A549 (cell line): ENCODE results near the gene APCDD1L. TPM values are rescaled to one million over a fixed set of nuclear protein-coding genes. Genes with fewer than 3 reads are reported as not detected.

Experiments used
- ATAC-seq, 2 experiments: fragments of 200-7000 bp in 1 of 2; fragments of >200 bp in 1 of 2; cut with Nextera tagmentation in 1 of 2; cut with Tn5 transposase in 1 of 2; 3 replicates each; pipeline versions ENCODE4 v1.8.0 to v1.9.1; 2018 to 2020; ENCODE audit warnings: mild to moderate bottlenecking in 1 of 2, moderate library complexity in 1 of 2
- CTCF ChIA-PET: fragments of 300-600 bp; sonication (Branson Sonifier 250); formaldehyde crosslinking; extraction: SDS; loops from one replicate; lab custom pipeline; 2021; ENCODE audit warnings: antibody characterized with exemption, inconsistent platforms; lab: Yijun Ruan, JAX
- POLR2A ChIA-PET: fragments of 350-600 bp; formaldehyde crosslinking; extraction: SDS; loops from one replicate; lab custom pipeline; 2021; ENCODE audit warnings: antibody characterized with exemption, inconsistent platforms; lab: Yijun Ruan, JAX
- DNase-seq, 2 experiments: peaks; one replicate each; pipeline versions ENCODE4 v3.0.0 to v3.0.0-alpha.2; 2011 to 2016; ENCODE audit warnings: low read depth in 1 of 2, low spot score in 1 of 2
- FAIRE-seq: peaks from 2 replicates; lab custom pipeline; 2011; peaks lifted over from hg19 to GRCh38; lab: Jason Lieb, UNC
- H3K27ac ChIP-seq, 2 experiments: fragments of >200 bp; sonication (Bioruptor Twin); formaldehyde crosslinking; 3 replicates each; pipeline ENCODE4 v1.5.1; 2016 to 2017
- H3K4me1 ChIP-seq: fragments of >200 bp; sonication (Bioruptor Twin); formaldehyde crosslinking; 3 replicates; pipeline ENCODE4 v1.6.1; 2016
- H3K4me2 ChIP-seq: fragments of >200 bp; sonication (Bioruptor Twin); formaldehyde crosslinking; 3 replicates; pipeline ENCODE4 v1.6.1; 2016
- H3K4me3 ChIP-seq: fragments of >200 bp; sonication (Bioruptor Twin); formaldehyde crosslinking; 3 replicates; pipeline ENCODE4 v1.5.1; 2016
- H3K9me3 ChIP-seq: fragments of >200 bp; sonication (Bioruptor Twin); formaldehyde crosslinking; 3 replicates; pipeline ENCODE4 v1.6.1; 2016
- BHLHE40 ChIP-seq: IDR thresholded peaks from 2 replicates; pipeline ENCODE4 v1.6.1; 2012; ENCODE audit warnings: low read depth, low read length, inconsistent platforms
- CEBPB ChIP-seq, 2 experiments: fragments of >200 bp in 1 of 2; sonication (Bioruptor Twin) in 1 of 2; formaldehyde crosslinking in 1 of 2; IDR thresholded peaks; 2 replicates each; pipeline ENCODE4 v1.6.1; 2012 to 2016
- CHD2 ChIP-seq: fragments of 150-350 bp; IDR thresholded peaks from 2 replicates; pipeline ENCODE4 v1.6.1; 2014; ENCODE audit warnings: low read length; ENCODE audit not compliant: partially characterized antibody
- EHF ChIP-seq: fragments of 250-450 bp; sonication (Bioruptor Pico); IDR thresholded peaks from 2 replicates; pipeline ENCODE4 v1.5.0; 2020; ENCODE audit warnings: mild to moderate bottlenecking
- FOSL2 ChIP-seq, 2 experiments: fragments of 450-650 bp in 1 of 2; fragments of >200 bp in 1 of 2; sonication (Bioruptor Twin) in 1 of 2; formaldehyde crosslinking; IDR thresholded peaks; 2 replicates each; pipeline versions ENCODE4 v1.5.0 to v1.6.1; 2016 to 2020; ENCODE audit warnings: mild to moderate bottlenecking in 1 of 2, moderate library complexity in 1 of 2
- HOXA7 ChIP-seq: fragments of 250-450 bp; sonication (Bioruptor Pico); IDR thresholded peaks from 2 replicates; pipeline ENCODE4 v1.5.0; 2020; ENCODE audit warnings: mild to moderate bottlenecking, moderate library complexity
- KDM5A ChIP-seq: fragments of 200-600 bp; sonication (generic); IDR thresholded peaks from 2 replicates; pipeline ENCODE4 v1.6.1; 2016; ENCODE audit warnings: antibody characterized with exemption, mild to moderate bottlenecking
- NFE2L2 ChIP-seq: fragments of 150-350 bp; conservative IDR thresholded peaks from 2 replicates; pipeline ENCODE4 v1.6.1; 2014; ENCODE audit warnings: low read length
- NPAS2 ChIP-seq: fragments of 250-450 bp; sonication (Bioruptor Pico); IDR thresholded peaks from 2 replicates; pipeline ENCODE4 v1.8.0; 2022; ENCODE audit warnings: mild to moderate bottlenecking, moderate library complexity, borderline replicate concordance
- RAD21 ChIP-seq, 2 experiments: fragments of >200 bp in 1 of 2; sonication (Bioruptor Twin) in 1 of 2; formaldehyde crosslinking in 1 of 2; IDR thresholded peaks in 1 of 2; conservative IDR thresholded peaks in 1 of 2; 2 replicates in 1 of 2; 3 replicates in 1 of 2; pipeline ENCODE4 v1.6.1; 2012 to 2018; ENCODE audit warnings: inconsistent platforms in 1 of 2
- RFX5 ChIP-seq: fragments of 450-650 bp; IDR thresholded peaks from 2 replicates; pipeline ENCODE4 v1.7.1; 2014; ENCODE audit warnings: antibody characterized with exemption, mild to moderate bottlenecking, moderate library complexity
- SMC3 ChIP-seq: fragments of >200 bp; sonication (Bioruptor Twin); formaldehyde crosslinking; IDR thresholded peaks from 3 replicates; pipeline ENCODE4 v1.6.1; 2018; ENCODE audit warnings: inconsistent platforms
- SREBF2 ChIP-seq: fragments of 450-650 bp; IDR thresholded peaks from 2 replicates; pipeline ENCODE4 v1.6.1; 2014; ENCODE audit warnings: mild to moderate bottlenecking, moderate library complexity
- ZFP36 ChIP-seq: fragments of 450-650 bp; IDR thresholded peaks from 2 replicates; pipeline ENCODE4 v1.6.1; 2014; ENCODE audit warnings: borderline replicate concordance; ENCODE audit not compliant: partially characterized antibody
- WGBS: methylation state at CpG from one replicate; pipeline ENCODE4 v1.1.6; 2017; ENCODE audit errors: missing lambda C conversion rate; 5-methylcytosine and 5-hydroxymethylcytosine counted together
- polyA plus RNA-seq, 4 experiments: library from polyadenylated mRNA; depleted of rRNA in 3 of 4; stranded (reverse); fragments of >200 nt; fragmentation: RNase III in 1 of 4; extraction: RNeasy Plus Mini Kit Qiagen cat#74134 plus additional on column Dnase treatment in 1 of 4; gene quantifications; 2 replicates in 3 of 4; 3 replicates in 1 of 4; pipeline ENCODE4 v1.2.3, GENCODE V29; 2011 to 2017
- TF ChIP-seq, protein P1 (sequence below): fragments of 150-350 bp; IDR thresholded peaks from 2 replicates; pipeline ENCODE4 v1.6.1; 2014; ENCODE audit warnings: low read depth, mild to moderate bottlenecking, low read length

APCDD1L gene
- polyA plus RNA-seq, 2 of the 4 experiments (the other 2 are of a cell fraction) = not detected

DNA sequence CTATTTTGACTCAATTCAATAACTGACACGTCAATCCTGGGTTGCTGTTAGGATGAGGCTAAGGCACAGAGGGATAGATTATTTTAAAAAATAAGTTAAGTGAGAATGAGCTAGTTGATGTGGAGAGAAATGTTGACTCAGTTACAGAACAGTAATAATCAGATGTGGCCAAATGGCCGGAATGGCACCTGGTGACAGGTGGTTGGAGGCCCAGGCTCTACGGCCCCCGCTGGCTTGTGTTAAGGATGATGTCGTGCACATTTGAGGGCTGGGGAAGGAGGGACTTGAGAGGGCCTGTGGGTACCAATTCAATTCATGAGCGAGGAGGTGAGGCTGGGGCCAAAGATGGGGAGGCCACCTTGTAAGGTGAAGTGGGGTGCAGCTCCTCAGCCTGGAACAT, 31.7 kb downstream of the APCDD1L start:
- H3K9me3 ChIP-seq = peaks cover 59% of the 10 kb centered on the region
- POLR2A ChIA-PET = interaction anchor here (0.5 kb wide), 1 partner anchor 169 kb away, joined by 3 read pairs; no protein-coding TSS in a partner anchor
- H3K27ac ChIP-seq = no peak overlapping the region
- ATAC-seq (no peak), DNase-seq (no peak), FAIRE-seq (no peak)
- no peak overlapping the region for H3K4me2 ChIP-seq
- WGBS = 16% methylated on average over 6 of the region's 6 CpGs
- TF ChIP-seq, protein P1, sequence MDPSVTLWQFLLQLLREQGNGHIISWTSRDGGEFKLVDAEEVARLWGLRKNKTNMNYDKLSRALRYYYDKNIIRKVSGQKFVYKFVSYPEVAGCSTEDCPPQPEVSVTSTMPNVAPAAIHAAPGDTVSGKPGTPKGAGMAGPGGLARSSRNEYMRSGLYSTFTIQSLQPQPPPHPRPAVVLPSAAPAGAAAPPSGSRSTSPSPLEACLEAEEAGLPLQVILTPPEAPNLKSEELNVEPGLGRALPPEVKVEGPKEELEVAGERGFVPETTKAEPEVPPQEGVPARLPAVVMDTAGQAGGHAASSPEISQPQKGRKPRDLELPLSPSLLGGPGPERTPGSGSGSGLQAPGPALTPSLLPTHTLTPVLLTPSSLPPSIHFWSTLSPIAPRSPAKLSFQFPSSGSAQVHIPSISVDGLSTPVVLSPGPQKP = no peak
- TF ChIP-seq ZFP36 (no peak), RFX5 (no peak), EHF (no peak), HOXA7 (CRISPR knock-in tag) (no peak), KDM5A (no peak), SMC3 (no peak), NPAS2 (no peak), NFE2L2 (no peak)
- TF ChIP-seq, all 56 proteins: peak for 0
- Histone ChIP-seq H3K4me3 (no peak overlapping the region), H3K4me1 (no peaks in the 10 kb centered on the region)
- CTCF ChIA-PET = no interaction called here

DNA sequence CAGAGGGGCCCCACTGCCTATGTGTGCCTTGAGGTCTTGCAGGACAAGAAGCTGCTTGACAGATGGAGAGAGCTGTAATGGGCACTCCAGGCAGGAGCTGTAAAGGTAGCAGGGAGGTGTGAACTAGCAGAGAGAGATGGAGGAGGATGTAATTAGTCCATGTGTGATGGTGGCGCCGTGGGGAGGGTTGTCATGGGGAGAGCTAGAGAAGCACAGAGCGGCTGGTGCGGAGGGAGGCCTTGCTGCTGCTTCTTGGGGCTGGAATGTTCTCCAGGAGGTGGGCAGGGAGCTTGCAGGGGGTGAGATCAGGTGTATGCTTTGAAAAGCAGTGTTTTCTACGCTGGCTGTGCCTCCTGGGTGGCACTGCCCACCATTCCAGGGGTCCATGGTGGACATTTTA, 32.1 kb downstream of the APCDD1L start:
- Histone ChIP-seq H3K4me2 (no peak overlapping the region), H3K4me3 (no peak overlapping the region), H3K9me3 (peaks cover 59% of the 10 kb centered on the region), H3K4me1 (no peaks in the 10 kb centered on the region), H3K27ac (no peak overlapping the region)
- POLR2A ChIA-PET = no interaction called here
- no peak for TF ChIP-seq RFX5
- ATAC-seq (no peak), FAIRE-seq (no peak), DNase-seq (no peak)
- WGBS = 39% methylated on average over 5 of the region's 5 CpGs
- CTCF ChIA-PET = interaction anchor here (0.6 kb wide), 1 partner anchor 44 kb away, joined by 3 read pairs; no protein-coding TSS in a partner anchor

DNA sequence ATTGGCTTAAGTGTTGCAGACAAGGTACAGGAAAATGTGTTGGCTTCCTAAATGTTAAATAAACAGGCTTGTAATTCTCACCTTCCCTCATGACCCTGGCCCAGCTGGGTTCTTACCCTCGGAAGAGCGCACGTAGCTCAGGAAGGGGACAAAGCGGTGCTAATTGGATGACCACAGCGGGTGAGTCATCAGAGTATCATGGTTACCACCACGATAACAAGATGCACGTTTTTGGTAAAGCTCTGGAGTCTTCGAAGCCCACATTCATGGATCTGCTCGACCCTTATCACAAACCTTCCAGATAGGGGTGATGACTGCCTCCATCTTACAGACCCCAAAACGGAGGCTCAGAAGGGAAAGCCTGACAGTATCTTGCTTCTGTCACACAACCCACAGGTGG, 32.8 kb downstream of the APCDD1L start:
- no peak for ATAC-seq
- Histone ChIP-seq H3K4me1 (no peaks in the 10 kb centered on the region), H3K27ac (no peak overlapping the region), H3K4me2 (no peak overlapping the region), H3K4me3 (no peak overlapping the region), H3K9me3 (peaks cover 59% of the 10 kb centered on the region)
- no peak for TF ChIP-seq CHD2
- TF ChIP-seq SREBF2 = no peak
- no peak for TF ChIP-seq FOSL2 (IDR thresholded peaks at IDR 0.05)
- TF ChIP-seq FOSL2 (CRISPR knock-in tag; IDR thresholded peaks at IDR 0.05) = peak; percentile 33; the same call in 1 of the 2 replicates
- no peak for TF ChIP-seq BHLHE40
- no peak for FAIRE-seq
- ChIA-PET CTCF (interaction anchor here (0.5 to 0.6 kb wide), 2 partner anchors 45 to 96 kb away, joined by 3 to 4 read pairs; no protein-coding TSS in a partner anchor), POLR2A (no interaction called here)
- 50% methylated on average over 10 of the region's 10 CpGs for WGBS
- no peak for DNase-seq

DNA sequence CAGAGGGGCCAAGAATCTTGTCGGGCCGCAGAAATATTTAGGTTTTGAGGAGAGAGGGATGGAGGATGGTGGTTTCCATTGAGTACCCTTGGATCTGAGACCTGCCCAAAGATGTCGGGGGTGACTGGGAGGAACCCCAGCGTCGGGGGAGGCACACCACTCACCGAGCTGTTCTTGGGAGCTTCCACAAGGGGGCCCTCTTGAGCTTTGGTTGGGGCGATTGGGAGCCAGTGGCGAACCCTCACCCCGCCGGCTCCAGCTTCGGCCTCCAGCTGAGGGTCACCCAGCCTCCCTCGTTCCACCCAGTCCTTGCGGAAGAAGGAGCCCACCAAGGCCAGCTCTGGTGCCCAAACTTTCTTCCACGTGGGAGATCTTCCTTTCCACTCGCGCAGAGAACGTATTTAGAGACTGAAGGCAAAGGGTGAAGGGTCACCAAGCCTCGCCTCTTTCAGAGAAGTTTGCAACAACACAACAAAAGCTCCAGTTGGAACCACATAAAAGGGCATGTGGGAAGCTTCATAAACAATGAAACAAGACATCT, 33.6 kb downstream of the APCDD1L start:
- ChIA-PET POLR2A (no interaction called here), CTCF (interaction anchor here (0.5 kb wide), 1 partner anchor 95 kb away, joined by 4 read pairs; no protein-coding TSS in a partner anchor)
- Histone ChIP-seq H3K27ac (no peak overlapping the region), H3K4me1 (no peaks in the 10 kb centered on the region), H3K4me3 (no peak overlapping the region), H3K9me3 (peaks cover 56% of the 10 kb centered on the region), H3K4me2 (no peak overlapping the region)
- DNase-seq = peak in 1 of 2 experiments; percentile 15
- no peak for FAIRE-seq
- WGBS = 64% methylated on average over 17 of the region's 18 CpGs
- no peak for ATAC-seq
- TF ChIP-seq CEBPB (IDR thresholded peaks at IDR 0.05) (no peak), RAD21 (conservative IDR thresholded peaks at IDR 0.05 in 1 of 2, IDR thresholded peaks at IDR 0.05 in 1 of 2) (peak in 1 of 2 experiments; percentile 51; a peak in 2 of 5 replicates)
- TF ChIP-seq, all 56 proteins: peak for 1
